GM18858 (cell line): ENCODE results near the gene C1QL4.

Experiments used
- ATAC-seq: cut with Tn5 transposase; IDR thresholded peaks from one replicate; pipeline ENCODE4 v1.9.1; 2021; ENCODE audit not compliant: unreplicated experiment

Gene C1QL4

GRCh38 chr12:49309386-49309785 is 27.6 kb downstream of the C1QL4 start:
- no peak for ATAC-seq

GRCh38 chr12:49305762-49306510 is 31.1 kb downstream of the C1QL4 start:
- no peak for ATAC-seq

DNA sequence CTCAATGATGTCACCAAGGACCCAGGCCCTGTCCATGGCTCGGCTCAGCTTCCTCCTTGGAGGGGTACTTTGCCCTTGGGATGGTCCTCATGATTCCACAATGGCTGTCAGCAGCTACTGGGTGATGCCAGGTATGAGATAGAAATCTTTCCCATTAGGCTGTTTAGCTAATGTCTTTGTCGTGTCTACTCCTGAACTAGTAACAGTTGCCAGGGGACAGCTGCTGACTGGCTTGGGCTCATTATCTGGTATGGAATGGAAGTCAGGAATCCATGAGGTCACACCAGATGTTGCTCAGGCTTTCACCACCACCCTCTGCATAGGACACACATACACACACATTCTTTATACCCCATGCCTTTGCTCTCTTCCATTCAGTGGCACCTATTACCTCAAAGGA is 32.8 kb downstream of the C1QL4 start:
- no peak for ATAC-seq

DNA sequence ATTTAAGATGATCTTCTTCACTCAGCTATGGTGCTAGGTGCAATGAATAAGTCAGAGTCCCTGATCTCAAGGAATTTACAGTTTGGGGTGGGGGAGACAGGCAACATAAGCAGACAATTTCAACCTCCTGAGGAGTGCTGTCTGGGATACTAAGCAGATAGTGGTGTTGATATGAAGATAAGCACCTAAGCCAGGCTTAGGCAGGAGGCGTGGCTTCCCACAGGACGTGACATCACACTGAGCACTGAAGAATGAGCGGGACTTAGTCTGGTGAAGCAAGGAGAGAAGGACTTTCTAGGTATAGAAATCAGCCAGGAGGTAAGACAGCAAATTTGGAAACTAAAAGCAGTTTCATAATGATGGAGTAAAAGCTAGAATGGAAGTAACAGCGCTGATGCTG is 35.2 kb downstream of the C1QL4 start:
- ATAC-seq, result no peak

- no peak for ATAC-seq
These were observed 38.8 kb downstream of the C1QL4 start for GRCh38 chr12:49298160-49298559.

DNA sequence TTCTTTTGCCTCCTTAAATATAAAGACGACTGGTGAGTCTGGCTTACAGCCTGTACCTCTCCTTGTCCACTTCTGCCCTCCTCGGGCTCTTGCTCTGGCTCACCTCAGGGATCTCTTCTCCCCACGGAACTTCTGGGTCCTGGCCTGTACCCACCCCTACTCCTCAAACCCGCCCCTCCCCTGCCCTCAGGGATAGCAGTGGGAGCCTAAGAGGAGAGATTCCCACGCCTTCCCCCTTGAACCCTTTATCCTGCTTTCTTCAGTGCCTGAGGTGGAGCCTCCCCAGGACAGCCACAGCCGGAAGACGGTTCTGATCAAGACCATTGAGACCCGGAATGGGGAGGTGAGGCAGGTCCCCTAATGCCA is 39.3 kb downstream of the C1QL4 start:
- ATAC-seq, result no peak

GRCh38 chr12:49296836-49297694 is 39.9 kb downstream of the C1QL4 start:
- no peak for ATAC-seq

GRCh38 chr12:49296034-49296835 is 40.8 kb downstream of the C1QL4 start:
- no peak for ATAC-seq

DNA sequence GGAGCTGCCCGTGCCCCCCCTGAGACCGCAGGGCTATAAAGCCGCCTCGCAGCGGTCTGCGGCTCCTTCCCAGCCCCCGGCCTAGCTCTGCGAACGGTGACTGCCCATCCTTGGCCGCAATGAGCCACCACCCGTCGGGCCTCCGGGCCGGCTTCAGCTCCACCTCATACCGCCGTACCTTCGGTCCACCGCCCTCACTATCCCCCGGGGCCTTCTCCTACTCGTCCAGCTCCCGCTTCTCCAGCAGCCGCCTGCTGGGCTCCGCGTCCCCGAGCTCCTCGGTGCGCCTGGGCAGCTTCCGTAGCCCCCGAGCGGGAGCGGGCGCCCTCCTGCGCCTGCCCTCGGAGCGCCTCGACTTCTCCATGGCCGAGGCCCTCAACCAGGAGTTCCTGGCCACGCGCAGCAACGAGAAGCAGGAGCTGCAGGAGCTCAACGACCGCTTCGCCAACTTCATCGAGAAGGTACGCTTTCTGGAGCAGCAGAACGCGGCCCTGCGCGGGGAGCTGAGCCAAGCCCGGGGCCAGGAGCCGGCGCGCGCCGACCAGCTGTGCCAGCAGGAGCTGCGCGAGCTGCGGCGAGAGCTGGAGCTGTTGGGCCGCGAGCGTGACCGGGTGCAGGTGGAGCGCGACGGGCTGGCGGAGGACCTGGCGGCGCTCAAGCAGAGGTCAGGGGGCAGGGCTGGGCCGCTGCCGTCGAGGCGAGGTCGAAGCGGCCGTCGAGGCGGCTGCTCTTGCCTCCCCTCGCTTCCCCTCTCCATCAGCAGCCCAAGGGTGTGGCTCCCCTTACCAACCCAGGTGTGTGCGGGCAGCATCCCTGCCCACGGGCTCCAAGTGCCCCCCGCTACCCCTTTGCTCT is 41.7 kb downstream of the C1QL4 start, which contains the start of gene PRPH:
TSS of gene PRPH (plus strand) at position 66 of the 855 bp plus-strand sequence. CDS start at position 120, 54 bp downstream.
- ATAC-seq, result no peak

DNA sequence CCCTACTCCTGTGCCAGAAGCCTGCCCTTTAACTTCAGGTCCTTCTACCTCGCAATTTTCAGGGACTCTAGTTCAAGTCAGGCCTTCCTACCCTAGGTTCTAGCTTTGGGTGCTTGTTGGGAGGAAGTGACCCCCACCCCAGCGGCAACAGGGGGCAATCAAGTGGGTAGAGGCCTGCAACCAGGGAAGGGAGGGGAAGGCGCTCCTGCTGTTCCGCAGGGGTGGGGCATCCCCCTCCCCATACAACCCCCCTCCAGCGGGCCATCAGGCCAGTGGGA is 42.2 kb downstream of the C1QL4 start:
- ATAC-seq, result no peak

GRCh38 chr12:49294086-49294803 is 42.7 kb downstream of the C1QL4 start:
- ATAC-seq, result no peak

DNA sequence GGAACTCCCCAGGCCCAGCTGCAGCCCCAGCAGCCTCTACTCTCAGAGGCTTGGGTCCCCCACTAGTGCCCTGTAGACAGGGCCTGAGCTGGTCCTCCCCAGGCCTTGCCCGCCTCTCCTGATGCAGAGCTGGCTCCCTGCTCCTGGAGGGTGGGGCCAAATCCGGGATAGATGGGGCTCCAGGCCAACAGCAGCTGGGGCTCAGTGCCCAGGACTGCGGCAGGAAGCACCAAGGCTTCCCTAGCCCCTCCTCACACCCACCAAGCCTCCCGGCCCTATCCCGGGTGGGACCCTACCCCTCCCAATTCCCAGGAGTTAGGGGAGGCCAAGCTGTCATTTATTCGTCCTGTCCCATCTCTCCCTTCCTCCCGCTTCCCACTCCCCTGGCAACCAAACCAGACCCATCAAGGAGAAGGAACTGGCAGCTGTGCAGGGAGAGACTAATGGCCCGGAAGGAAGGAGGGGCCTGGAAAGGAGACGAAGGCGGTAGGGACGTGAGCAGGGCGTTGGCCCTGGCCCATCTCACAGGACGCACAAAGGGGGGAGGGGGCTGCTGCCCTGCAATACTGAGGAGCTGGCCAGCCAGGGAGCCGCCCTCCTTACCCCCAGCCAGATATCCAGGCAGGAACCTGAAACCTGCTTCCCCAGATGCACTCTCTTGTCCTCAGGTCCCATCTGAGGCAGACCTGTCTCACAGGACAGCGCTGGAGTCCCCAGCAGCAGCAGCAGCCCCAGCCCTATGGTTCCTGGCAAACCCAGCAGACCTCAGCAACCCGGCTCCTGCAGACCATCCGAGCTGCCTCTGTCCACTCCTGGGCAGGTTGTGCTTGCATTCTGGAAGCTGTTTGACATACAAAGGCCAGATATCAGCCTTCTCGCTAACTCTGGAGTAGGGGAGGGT is 43.7 kb downstream of the C1QL4 start:
- no peak for ATAC-seq

GRCh38 chr12:49292729-49293055 is 44.3 kb downstream of the C1QL4 start:
- no peak for ATAC-seq

GRCh38 chr12:49288922-49289555 is 47.9 kb downstream of the C1QL4 start:
- no peak for ATAC-seq

- no peak for ATAC-seq
These were observed 48.6 kb downstream of the C1QL4 start for GRCh38 chr12:49288412-49288853.

- no peak for ATAC-seq
These were observed 49.1 kb downstream of the C1QL4 start for GRCh38 chr12:49287876-49288275.

DNA sequence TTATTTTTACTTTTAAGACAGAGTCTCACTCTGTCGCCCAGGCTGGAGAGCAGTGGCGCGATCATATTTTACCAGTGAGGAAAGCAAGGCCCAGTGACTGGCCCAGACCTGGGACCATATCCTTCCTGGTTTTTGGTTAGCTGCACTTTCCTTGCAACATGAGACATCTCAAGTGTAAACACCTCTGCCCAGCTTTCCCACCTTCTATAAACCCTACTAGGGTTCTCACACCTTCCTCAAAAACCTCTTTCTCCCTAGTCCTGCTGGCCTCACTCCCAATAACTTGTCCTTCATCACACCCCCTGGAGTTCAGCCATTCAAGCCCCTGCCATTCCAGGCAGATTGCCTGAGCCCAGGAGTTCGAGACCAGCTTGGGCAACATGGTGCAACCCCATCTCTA is 52.3 kb downstream of the C1QL4 start:
- ATAC-seq, result no peak

DNA sequence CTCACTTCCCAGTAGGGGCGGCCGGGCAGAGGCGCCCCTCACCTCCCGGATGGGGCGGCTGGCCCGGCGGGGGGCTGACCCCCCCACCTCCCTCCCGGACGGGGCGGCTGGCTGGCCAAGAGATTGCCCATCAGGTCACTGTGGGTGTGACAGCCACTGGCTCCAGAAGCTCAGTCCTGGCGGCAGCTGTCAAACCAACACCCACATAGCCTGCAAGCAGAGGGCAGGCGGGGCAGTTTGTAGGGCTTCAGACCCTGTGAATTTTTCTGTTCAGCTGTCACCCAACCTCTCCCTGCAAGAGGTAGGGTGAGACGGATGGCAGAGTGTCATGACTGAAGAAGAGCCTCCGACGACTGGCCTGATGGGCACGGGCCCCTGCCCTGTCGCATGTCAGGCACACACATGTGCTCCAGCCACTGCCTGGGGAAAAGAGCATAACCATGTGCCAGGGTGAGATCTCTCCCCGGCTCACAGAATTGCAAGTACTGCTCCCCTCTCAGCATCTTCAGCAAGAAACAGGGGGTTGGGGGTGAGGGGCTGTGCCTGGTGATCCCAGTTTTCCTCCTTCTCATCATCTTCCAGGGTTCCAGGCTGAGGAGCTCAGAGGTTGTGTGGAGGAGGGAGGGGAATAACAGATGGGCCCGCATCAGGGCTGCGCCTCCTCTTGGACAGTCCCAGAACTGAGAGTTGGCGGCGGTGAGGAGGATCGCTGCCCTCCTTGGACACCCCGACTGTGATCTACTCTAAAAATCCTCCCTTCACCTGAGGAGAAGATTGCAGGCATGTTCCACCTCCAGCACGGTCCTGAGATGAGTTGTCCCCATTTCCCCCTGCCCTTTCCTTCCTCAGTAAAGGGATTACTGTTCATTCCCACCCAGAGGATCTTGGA is 53.2 kb downstream of the C1QL4 start:
- ATAC-seq, result no peak
